ENCODE measurements around the gene MATCAP1. TPM values are rescaled to one million over a fixed set of nuclear protein-coding genes. Genes with fewer than 3 reads are reported as not detected.

Gene MATCAP1
- total RNA-seq, 4 donors from 2014 or later, result 6.7 to 37.4 (median 19.2) TPM

GRCh38 chr16:67204076-67204475 is 20.3 kb upstream of the MATCAP1 start:
- H3K27me3 ChIP-seq, result no peaks in the 10 kb centered on the region
- H3K4me3 ChIP-seq, result no peak overlapping the region
- H3K4me1 ChIP-seq, result peaks cover 0 to 10% (median 5%) of the 10 kb centered on the region in 3 donors
- H3K36me3 ChIP-seq, result peaks cover 0 to 56% of the 10 kb centered on the region in 2 donors
- H3K27ac ChIP-seq, result no peak overlapping the region
- no CpG with 5 or more reads among the region's 4 CpGs for WGBS, 2 donors (ENCODE audit: low coverage in 1 of 2)
- ATAC-seq, result no peak
- no peaks in the 10 kb centered on the region for H3K9me3 ChIP-seq
- TF ChIP-seq POLR2AphosphoS5 (IDR thresholded peaks at IDR 0.05) (no peak), POLR2A (IDR thresholded peaks at IDR 0.05) (no peak), EP300 (IDR thresholded peaks at IDR 0.05) (no peak)
- TF ChIP-seq, protein P1, sequence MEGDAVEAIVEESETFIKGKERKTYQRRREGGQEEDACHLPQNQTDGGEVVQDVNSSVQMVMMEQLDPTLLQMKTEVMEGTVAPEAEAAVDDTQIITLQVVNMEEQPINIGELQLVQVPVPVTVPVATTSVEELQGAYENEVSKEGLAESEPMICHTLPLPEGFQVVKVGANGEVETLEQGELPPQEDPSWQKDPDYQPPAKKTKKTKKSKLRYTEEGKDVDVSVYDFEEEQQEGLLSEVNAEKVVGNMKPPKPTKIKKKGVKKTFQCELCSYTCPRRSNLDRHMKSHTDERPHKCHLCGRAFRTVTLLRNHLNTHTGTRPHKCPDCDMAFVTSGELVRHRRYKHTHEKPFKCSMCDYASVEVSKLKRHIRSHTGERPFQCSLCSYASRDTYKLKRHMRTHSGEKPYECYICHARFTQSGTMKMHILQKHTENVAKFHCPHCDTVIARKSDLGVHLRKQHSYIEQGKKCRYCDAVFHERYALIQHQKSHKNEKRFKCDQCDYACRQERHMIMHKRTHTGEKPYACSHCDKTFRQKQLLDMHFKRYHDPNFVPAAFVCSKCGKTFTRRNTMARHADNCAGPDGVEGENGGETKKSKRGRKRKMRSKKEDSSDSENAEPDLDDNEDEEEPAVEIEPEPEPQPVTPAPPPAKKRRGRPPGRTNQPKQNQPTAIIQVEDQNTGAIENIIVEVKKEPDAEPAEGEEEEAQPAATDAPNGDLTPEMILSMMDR (IDR thresholded peaks at IDR 0.05), result no peak

DNA sequence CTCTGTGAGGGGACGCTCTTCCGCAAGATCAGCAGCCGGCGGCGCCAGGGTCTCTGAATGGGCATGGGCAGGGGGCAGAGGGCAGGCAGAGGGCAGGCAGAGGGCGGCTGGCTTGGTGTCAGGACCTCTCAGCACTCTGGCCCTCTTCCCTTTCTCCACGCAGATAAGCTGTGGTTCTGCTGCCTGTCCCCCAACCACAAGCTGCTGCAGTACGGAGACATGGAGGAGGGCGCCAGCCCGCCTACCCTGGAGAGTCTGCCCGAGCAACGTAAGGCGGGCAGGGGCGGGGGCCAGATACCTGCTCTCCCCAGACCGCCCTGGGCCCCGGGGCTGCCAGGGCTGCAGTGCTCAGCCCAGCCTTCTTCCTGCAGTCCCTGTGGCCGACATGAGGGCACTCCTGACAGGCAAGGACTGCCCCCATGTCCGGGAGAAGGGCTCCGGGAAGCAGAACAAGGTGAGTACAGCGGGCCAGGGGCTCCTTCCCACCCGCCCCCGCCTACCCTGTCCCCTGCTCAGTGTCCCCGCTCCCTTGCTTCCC is 19.3 kb upstream of the MATCAP1 start:
- peaks cover 0 to 21% (median 12%) of the 10 kb centered on the region in 3 donors for H3K4me1 ChIP-seq
- 92% methylated on average over 2 of the region's 23 CpGs; no CpG with 5 or more reads in 1 of the 2 donors for WGBS, 2 donors (ENCODE audit: low coverage in 1 of 2)
- no peaks in the 10 kb centered on the region for H3K9me3 ChIP-seq
- no peak overlapping the region for H3K4me3 ChIP-seq
- TF ChIP-seq POLR2A (IDR thresholded peaks at IDR 0.05), result no peak
- TF ChIP-seq EP300 (IDR thresholded peaks at IDR 0.05), result no peak
- TF ChIP-seq, protein P1 (IDR thresholded peaks at IDR 0.05), result no peak
- no peak for TF ChIP-seq POLR2AphosphoS5 (IDR thresholded peaks at IDR 0.05)
- no peak for ATAC-seq
- no peaks in the 10 kb centered on the region for H3K27me3 ChIP-seq
- no peak overlapping the region for H3K27ac ChIP-seq
- H3K36me3 ChIP-seq, result peaks cover 0 to 65% of the 10 kb centered on the region in 2 donors

DNA sequence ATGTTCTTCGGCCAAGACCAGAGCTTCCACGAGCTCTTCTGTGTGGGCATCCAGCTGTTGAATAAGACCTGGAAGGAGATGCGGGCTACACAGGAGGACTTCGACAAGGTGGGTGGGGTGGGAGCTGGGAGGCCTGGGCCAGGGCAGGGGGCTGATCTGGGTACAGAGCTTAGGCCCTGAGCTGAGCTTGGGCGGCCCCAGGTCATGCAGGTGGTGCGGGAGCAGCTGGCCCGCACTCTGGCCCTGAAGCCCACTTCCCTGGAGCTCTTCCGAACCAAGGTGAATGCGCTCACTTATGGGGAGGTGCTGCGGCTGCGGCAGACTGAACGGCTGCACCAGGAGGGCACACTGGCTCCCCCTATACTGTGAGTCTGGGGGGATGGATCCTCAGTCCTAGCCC is 18.7 kb upstream of the MATCAP1 start:
- no peak overlapping the region for H3K27ac ChIP-seq
- no peaks in the 10 kb centered on the region for H3K9me3 ChIP-seq
- no peaks in the 10 kb centered on the region for H3K27me3 ChIP-seq
- 80% methylated on average over 1 of the region's 12 CpGs; no CpG with 5 or more reads in 1 of the 2 donors for WGBS, 2 donors (ENCODE audit: low coverage in 1 of 2)
- no peak for TF ChIP-seq POLR2A (IDR thresholded peaks at IDR 0.05)
- TF ChIP-seq EP300 (IDR thresholded peaks at IDR 0.05), result no peak
- TF ChIP-seq, protein P1 (IDR thresholded peaks at IDR 0.05), result no peak
- TF ChIP-seq POLR2AphosphoS5 (IDR thresholded peaks at IDR 0.05), result no peak
- H3K36me3 ChIP-seq, result peaks cover 0 to 65% of the 10 kb centered on the region in 2 donors
- ATAC-seq, result no peak
- no peak overlapping the region for H3K4me3 ChIP-seq
- H3K4me1 ChIP-seq, result peaks cover 0 to 24% (median 12%) of the 10 kb centered on the region in 3 donors

DNA sequence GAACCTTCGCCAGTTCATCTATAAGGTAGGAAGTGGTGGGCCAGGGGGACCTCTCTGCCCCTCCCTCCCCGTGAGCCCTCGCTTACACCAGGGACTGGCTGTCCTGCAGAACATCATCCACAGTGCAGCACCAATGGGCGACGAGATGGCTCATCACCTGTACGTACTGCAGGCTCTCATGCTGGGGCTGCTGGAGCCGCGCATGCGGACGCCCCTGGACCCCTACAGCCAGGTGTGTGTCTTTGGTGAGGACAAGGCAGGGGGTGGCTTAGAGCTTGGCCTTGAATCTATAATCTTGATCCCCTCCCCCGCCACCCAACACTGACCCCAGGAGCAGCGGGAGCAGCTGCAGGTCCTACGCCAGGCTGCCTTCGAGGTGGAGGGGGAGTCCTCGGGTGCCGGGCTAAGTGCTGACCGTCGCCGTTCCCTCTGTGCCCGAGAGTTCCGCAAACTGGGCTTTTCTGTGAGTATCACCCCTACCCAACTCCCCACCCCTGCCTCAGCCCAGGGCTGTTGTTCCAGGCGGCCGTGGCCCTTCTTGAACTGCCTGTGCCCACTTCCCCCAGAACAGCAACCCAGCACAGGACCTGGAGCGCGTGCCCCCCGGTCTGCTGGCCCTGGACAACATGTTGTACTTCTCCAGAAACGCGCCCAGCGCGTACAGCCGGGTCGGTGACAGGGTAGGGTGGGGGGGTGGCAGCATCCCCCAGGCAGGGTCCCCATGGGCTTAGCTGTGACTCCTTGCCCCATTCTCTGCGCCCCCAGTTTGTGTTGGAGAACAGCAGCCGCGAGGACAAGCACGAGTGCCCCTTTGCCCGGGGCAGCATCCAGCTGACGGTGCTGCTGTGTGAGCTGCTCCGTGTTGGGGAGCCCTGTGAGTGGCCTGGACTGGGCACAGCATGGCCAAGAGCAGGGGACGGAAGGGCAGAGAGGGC is 17.9 kb upstream of the MATCAP1 start:
- no CpG with 5 or more reads among the region's 40 CpGs for WGBS, 2 donors (ENCODE audit: low coverage in 1 of 2)
- peaks cover 0 to 65% of the 10 kb centered on the region in 2 donors for H3K36me3 ChIP-seq

More for the DNA sequence above, 17.9 kb upstream of the MATCAP1 start:
- TF ChIP-seq POLR2A (IDR thresholded peaks at IDR 0.05) (no peak), EP300 (IDR thresholded peaks at IDR 0.05) (no peak), POLR2AphosphoS5 (IDR thresholded peaks at IDR 0.05) (no peak)
- TF ChIP-seq, protein P1 (IDR thresholded peaks at IDR 0.05), result no peak
- Histone ChIP-seq H3K4me1 (peaks cover 0 to 24% (median 12%) of the 10 kb centered on the region in 3 donors), H3K27ac (no peak overlapping the region), H3K27me3 (no peaks in the 10 kb centered on the region), H3K9me3 (no peaks in the 10 kb centered on the region), H3K4me3 (no peak overlapping the region)
- ATAC-seq, result no peak
